Kidney tubule cell (primary cell): ENCODE measurements around the gene PDSS2.
"Not testable (repeated sequence)": the region's sequence is repeated elsewhere in the genome, so short reads cannot be mapped to it uniquely, and the experiment has no call there.

Experiments used
- DNase-seq: peaks from one replicate; pipeline ENCODE4 v3.0.0-alpha.2; 2018; ENCODE audit warnings: low spot score

The PDSS2 gene

DNA sequence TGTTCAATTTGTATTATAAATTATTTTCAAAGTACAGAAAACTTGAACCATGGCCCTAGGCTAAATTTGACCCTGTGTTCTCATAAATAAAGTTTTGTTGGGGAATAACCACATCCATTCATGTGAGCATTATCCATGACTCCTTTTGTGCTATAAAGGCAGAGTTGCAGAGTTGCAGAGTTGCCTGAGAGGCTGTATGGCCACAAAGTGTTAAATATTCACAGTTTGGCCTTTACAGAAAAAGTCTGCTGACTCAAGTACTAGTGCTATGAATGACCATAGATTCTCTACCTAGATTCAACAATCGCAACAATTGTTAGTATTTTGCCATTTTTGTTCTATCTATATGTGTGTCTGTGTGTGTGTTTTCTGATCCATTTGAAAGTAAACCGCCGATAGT is 297.8 kb downstream of the PDSS2 start:
- DNase-seq, result no peak

GRCh38 chr6:107156617-107157016 is 302.7 kb downstream of the PDSS2 start:
- no peak for DNase-seq

GRCh38 chr6:107154801-107155160 is 304.6 kb downstream of the PDSS2 start:
- no peak for DNase-seq

DNA sequence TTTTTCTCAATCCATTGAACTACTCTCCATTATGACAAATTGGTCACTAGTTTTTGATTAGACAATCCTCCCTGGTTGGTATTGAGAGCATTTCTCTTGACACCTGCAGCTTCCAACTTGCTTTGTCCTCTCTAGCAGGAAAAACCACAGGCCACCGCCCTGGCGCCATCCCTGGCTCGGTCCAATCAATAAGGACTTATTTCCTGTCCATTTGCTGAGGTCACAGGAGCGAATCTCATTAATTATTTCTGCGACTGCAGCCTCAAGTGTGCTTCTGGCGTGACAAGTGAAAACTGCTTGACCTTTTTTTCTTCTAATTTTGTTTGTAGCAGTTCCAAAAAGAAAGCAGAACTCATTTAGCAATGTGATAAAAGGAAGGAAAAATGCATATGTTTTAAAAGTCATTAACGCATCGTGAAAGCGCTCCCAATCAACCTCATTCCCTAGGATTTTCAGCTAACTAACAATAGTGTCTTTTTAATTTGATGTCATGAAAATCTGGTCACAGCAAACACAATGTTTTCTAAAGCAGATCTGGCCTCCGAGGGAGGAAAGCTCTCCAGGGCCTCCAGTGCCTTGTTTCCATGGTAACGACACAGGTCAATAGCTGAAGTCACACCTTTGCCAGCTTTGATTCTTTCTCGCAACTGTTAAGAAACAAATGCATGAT is 305.1 kb downstream of the PDSS2 start:
- peak; percentile 58 for DNase-seq

DNA sequence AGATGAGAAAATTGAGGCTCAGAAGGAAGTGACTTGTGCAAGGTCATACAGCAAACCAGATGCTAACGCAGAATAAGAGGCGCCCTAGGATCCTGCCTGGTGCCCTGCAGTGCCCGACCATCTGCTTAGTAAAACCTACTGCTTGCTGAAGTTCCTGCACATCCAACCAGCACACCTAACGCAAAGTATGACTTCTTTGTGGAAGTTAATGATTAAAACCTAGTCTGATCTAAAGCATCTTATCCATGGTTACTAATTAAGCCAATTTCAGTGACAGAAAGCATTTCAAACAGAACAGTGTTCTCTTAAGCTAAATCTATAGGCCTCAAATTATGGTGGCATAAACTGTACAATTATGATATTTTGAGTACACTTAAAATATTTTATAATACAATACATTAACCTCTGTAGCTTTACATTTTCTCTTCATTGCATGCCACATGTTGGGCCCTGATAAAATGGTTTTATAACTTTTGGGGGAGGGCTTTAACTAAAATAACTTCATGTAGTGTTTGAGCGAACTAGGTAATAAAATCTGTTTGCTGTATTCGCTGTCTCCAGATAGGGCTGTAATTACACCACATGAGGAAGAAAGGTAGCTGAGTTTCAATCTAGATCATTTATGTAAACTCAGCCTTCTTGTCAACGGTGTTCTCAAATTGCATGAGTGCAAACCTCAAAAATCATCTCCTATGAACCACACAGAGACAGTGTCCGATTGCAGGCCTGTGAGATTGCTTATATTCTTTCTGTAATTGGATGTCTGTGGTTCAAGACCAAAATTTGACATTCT is 306.5 kb downstream of the PDSS2 start:
- peak; percentile 85 for DNase-seq

- DNase-seq, result no peak
These were observed 314.7 kb downstream of the PDSS2 start for GRCh38 chr6:107144666-107145065.

DNA sequence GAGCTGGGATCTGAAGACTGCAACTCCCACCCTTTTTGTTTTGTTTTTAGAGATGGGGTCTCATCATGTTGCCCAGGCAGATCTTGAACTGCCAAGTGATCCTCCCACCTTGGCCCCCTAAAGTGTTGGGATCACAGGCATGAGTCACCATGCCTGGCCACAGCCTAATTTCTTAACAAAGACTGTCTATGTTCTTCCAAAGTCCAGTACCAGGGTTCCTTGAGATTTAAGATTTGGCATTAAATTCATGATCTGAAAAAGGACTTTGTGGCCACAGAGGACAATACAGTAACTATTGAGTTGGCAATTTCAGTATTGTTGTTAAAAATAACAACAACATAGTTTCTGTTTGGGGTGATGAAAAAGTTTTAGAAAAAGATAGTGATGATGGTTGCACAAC is 315.4 kb downstream of the PDSS2 start:
- DNase-seq, result no peak

GRCh38 chr6:107140581-107140980 is 318.8 kb downstream of the PDSS2 start:
- DNase-seq, result no peak

DNA sequence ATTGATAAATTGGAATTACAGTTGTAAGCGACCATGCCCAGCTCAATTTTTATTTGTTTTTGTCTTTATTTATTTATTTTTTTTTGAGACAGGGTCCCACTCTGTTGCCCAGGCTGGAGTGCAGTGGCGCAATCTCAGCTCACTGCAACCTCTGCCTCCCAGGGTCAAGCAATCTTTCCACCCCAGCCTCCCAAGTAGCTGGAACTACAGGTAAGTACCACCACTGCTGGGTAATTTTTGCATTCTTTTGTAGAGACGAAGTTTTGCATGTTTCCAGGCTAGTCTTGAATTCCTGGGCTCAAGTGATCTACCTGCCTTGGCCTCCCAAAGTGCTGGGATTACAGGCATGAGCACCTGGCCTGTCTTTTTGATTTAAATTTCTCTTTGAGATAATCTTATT is 323.0 kb downstream of the PDSS2 start:
- DNase-seq, result not testable (repeated sequence)

DNA sequence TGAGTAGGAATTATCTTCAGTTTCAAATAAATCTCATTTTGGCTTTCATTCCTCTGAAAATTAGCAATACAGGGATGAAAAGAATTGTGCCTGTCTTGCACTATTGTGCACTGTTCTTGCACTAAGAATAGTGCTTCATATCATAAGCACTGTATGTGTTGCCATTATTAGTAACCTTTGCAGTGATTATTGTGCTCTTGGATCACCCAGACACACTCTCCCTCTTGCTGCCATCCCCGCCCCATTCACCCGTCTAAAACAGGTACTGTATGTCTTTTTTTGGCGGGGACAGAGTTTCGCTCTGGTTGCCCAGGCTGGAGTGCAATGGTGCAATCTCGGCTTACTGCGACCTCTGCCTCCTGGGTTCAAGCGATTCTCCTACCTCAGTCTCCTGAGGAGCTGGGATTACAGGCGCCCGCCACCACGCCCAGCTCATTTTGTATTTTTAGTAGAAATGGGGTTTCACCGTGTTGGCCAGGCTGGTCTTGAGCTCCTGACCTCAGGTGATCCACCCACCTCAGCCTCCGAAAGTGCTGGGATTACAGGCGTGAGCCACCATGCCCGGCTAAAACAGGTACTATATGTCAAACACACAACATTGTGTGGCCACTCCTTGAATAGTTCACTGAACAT is 324.2 kb downstream of the PDSS2 start:
- DNase-seq, result not testable (repeated sequence)

- peak; percentile 18 for DNase-seq
These were observed 326.9 kb downstream of the PDSS2 start for GRCh38 chr6:107132330-107132954.

DNA sequence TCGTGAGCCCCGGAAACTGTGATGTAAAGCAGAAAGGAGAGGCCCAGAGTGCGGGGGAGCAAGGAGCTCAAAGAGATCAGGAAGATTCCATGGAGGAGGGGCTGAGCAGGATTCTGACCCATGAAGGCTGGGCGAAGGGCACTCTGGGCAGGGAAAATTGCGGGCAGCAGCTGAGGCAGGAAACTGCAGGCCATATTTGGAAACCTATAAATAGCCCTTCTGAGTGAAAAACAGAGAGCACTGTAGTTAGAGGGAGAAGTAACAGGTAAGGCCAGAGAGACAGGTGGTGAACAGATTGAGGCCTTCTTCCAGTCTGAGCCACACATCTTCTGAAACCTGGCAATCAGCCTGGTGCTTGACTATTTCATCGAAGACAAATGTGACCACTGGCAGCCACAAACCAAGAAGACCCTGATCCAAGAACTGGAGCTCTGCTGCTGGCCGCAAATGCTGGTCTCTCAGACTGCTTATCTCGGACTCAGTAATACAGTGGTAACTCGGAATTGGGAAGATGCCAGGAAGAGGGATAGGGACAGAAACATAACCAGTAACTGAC is 329.9 kb downstream of the PDSS2 start:
- DNase-seq, result no peak

DNA sequence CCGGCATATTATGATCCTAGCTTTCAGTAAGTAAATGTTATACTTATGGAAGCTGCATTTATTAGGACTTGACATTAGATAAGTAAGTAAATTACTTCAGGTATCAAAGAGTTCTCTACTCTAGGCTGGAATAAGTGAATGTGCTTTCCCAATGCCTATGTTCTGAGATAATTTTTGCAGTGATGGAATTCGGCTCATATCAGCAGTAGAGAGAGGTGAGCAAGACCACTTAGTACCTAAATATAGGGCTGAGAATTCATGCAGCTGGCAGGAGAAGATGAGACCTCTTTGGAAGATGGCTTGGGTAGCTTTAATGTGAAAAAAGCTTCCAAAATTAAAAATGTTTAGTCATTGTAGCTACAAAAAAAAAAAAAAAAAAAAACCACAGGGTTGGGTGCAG is 330.8 kb downstream of the PDSS2 start:
- DNase-seq, result no peak

GRCh38 chr6:107128175-107128574 is 331.2 kb downstream of the PDSS2 start:
- no peak for DNase-seq

- DNase-seq, result no peak
These were observed 333.6 kb downstream of the PDSS2 start for GRCh38 chr6:107125771-107126170.

GRCh38 chr6:107124934-107125348 is 334.4 kb downstream of the PDSS2 start:
- DNase-seq, result no peak

DNA sequence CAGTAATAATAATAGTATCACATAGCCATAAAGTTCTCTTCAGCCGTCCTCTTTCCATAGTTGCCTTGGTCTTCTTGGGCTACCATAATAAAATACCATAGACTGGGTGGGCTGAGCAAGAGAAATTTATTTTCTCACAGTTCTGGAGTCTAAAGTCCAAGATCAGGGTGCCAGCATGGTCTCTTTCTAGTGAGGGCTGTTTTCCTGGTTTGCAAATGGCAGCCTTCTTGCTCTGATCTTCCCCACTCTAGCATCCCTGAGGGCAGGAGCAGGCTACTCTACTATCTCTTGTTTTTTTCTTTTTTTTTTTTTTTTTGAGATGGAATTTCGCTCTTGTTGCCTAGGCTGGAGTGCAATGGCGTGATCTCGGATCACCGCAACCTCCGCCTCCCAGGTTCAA is 335.9 kb downstream of the PDSS2 start:
- DNase-seq, result no peak

- DNase-seq, result no peak
These were observed 336.6 kb downstream of the PDSS2 start for GRCh38 chr6:107122748-107123147.

DNA sequence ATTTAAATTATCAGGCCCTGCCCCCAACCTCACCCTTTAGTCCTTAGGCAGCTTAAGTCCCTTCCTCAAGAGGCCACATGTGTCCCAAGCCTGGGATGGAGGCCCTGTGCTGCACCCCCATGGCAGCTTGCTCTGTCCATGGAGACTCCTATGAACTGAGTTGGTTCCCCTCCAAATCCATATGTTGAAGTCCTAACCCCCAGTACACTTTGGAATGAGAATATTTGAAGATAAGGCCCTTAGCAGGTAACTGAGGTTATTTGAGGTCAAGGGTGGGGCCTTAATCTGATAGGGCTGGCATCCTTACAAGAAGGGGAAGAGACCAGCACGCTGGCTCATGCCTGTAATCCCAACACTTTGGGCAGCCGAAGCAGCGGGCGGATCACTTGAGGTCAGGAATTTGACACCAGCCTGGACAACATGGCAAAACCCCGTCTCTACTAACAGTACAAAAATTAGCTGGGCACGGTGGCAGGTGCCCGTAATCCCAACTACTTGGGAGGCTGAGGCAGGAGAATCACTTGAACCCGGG is 337.3 kb downstream of the PDSS2 start:
- DNase-seq, result no peak

DNA sequence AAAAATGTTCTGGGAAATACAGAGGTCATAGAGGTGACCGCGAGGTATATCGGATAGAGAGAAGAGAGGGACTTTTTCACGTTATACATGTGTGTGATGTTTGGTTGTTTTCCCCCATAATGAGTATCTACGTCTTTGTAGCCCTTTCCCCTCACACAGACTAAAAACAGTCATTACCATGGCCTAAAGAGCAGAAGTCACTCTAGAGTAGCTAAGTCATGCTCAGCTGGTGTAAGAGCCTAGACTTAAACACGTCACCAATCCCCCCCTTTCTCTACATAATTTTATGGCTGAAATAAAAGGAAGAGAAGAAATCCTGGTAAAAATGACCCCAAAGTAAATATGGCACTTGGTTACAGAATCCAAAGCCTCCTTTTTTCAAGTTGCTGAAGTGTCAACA is 338.1 kb downstream of the PDSS2 start:
- DNase-seq, result no peak

- no peak for DNase-seq
These were observed 339.0 kb downstream of the PDSS2 start for GRCh38 chr6:107120404-107120803.

GRCh38 chr6:107118976-107119375 is 340.4 kb downstream of the PDSS2 start:
- DNase-seq, result no peak
